Frontal cortex (tissue), 4 donors: ENCODE measurements around the gene FBXL7. TPM values are rescaled to one million over a fixed set of nuclear protein-coding genes. Genes with fewer than 3 reads are reported as not detected.

Source experiments
- DNase-seq, 2 donors: peaks; one replicate each; pipeline ENCODE4 v3.0.0; 2012; ENCODE audit warnings: low spot score in 2 of 2
- FAIRE-seq: peaks from 2 replicates; lab custom pipeline; 2012; peaks lifted over from hg19 to GRCh38; lab: Jason Lieb, UNC
- total RNA-seq: library from RNA; depleted of rRNA; stranded (reverse); fragments of >200 nt; gene quantifications from one replicate; pipeline ENCODE4 v1.2.3, GENCODE V29; 2014
- donor health status: control.
- donor health status: control.
- donor health status: control.

Gene FBXL7
- total RNA-seq, result 1.2 TPM

GRCh38 chr5:15499528-15500324 is at the start of gene FBXL7:
Gene FBXL7 (plus strand): TSS chr5:15500180.
- DNase-seq (peak; percentile 70 to 77), FAIRE-seq (no peak)

GRCh38 chr5:15450473-15450872 is 49.5 kb upstream of the FBXL7 start:
- DNase-seq (no peak), FAIRE-seq (no peak)

- no peak for FAIRE-seq
- DNase-seq, result no peak
Observed at GRCh38 chr5:15450949-15451348, 49.0 kb upstream of the FBXL7 start.

DNA sequence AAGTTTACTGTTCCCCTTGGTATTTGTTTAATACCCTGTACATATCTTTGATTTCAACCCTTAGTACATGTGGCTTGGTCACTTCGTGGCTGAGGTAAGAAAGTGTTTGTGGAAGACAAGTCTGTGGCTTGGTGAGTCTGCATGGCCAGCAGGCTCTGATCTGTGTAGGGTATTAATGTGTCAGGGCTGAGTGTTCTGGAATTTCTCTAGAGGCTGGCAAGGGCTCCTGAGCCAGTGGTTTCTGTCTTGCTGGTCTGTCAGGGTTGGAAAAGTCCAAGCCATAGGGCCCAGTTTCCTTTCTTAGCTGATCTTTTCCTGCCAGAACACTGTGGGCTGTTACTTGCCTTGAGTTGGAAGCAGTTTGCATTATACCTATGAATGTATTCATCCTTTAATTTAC is 48.0 kb upstream of the FBXL7 start:
- FAIRE-seq (no peak), DNase-seq (no peak)

- DNase-seq, result no peak
- FAIRE-seq, result no peak
Observed at GRCh38 chr5:15452781-15453180, 47.2 kb upstream of the FBXL7 start.

DNA sequence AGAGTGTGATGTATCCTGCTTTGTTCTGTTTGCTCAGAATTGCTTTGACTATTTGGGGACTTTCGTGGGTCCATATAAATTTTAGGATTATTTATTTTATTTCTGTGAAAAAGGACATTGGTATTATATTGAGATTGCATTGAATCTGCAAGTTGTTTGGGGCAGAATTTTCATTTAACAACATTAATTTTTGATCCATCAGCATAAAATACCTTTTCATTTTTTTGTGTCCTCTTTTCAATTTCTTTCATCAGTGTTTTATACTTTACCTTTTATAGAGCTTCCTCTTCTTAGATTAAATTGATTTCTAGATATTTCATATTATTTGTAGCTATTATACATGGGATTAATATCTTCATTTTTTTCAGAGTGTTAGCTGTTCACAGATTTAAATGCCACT is 40.8 kb upstream of the FBXL7 start:
- FAIRE-seq, result no peak

DNA sequence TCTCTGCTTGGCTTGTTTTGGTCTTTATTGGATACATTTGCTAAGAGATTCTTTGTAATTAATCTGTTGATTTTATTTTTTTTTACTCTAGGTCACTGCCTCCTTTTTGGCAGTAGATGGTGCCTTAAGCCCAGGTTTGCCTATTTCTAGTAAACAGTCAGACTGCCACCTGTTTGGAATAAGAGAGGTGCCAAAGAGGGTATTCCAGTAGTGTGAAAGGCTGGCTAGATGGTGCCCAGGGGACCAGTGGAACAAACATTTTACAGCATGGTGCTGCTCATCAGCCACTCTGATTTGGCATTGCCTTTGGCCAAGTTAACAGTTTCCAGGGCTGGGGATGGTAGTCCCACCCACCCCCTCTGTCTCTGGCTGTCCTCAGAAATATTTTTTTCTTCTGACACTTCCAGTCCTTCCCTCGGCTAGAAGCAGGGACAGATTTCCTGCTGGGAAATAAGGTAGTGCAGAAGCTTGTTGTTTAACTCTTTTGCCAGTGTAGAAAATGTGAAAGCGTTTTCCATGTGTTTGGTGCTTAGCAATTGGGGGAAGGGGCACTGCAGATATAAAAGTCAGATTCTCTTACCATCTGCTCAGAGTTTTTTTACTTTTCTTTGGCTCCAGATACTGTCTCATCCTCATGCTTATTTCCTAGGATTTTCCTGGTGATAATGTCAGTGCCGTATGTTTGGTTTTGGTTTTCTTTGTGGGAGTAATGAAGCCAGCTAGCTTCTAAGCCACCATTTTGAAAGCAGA is 36.6 kb upstream of the FBXL7 start:
- DNase-seq, result no peak
- FAIRE-seq, result no peak

More for the DNA sequence above, 40.8 kb upstream of the FBXL7 start:
- DNase-seq, result no peak

- DNase-seq, result no peak
- no peak for FAIRE-seq
Observed at GRCh38 chr5:15472116-15472515, 27.9 kb upstream of the FBXL7 start.

GRCh38 chr5:15474143-15474719 is 25.7 kb upstream of the FBXL7 start:
- FAIRE-seq, result no peak

GRCh38 chr5:15475367-15475766 is 24.6 kb upstream of the FBXL7 start:
- DNase-seq, result no peak
- FAIRE-seq, result no peak

More at GRCh38 chr5:15474143-15474719, 25.7 kb upstream of the FBXL7 start:
- no peak for DNase-seq

- no peak for FAIRE-seq
- DNase-seq, result no peak
Observed at GRCh38 chr5:15476977-15477376, 23.0 kb upstream of the FBXL7 start.

GRCh38 chr5:15480436-15480835 is 19.5 kb upstream of the FBXL7 start:
- no peak for FAIRE-seq
- no peak for DNase-seq

DNA sequence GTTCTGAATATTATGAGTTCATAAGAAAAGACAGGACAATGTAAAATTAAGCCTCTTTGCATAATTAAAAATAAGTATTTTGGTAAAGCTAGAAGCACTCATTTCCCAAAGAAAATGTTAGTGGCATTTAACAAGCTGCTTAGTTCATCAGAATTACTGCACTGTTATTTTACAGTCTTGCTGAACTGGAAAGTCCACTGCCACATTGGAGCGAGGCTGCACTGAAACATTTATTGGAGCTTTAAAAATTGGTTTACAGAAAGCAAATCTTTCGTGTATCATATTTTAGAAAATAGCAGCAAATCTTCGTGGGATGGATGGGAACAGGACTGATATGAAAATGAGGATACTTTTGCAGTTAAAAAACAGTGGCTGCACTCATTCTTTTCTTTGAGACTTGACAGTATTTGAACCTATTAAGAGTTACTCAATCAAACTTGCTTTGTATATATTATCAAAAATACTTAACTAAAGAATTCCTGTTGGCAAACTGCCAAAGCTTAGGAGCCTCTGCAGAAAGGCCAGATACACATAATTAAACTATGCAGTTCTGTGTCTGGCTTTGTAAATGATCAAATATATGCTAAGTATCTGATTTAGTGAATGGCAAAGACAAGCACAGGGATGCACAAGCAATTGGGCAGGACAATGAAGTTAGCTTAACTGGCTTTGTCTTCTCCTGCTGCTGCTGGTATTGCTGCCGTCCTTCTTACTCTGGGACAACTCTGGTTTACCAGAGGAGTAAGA is 16.5 kb upstream of the FBXL7 start:
- DNase-seq (no peak), FAIRE-seq (no peak)

DNA sequence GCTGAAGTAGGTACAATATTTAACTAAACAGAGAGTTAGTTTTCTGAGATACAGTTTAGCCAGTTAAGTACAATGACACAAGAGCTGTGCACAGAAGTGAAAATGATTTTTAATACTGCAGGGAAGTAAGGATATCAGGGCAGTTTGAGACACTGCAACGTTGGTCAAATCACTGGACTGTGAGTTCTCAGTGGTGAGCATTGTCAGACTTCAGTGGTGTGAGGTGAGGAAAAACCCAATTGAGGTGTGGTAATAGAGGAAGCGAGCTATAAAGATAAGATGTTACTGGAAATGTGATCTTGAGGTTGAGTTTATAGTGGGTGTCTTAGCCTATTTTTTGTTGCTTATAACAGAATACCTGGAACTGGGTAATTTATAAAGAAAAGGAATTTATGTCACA is 12.8 kb upstream of the FBXL7 start:
- DNase-seq (no peak), FAIRE-seq (no peak)

- FAIRE-seq (no peak), DNase-seq (no peak)
Observed at GRCh38 chr5:15489571-15490235, 10.3 kb upstream of the FBXL7 start.

DNA sequence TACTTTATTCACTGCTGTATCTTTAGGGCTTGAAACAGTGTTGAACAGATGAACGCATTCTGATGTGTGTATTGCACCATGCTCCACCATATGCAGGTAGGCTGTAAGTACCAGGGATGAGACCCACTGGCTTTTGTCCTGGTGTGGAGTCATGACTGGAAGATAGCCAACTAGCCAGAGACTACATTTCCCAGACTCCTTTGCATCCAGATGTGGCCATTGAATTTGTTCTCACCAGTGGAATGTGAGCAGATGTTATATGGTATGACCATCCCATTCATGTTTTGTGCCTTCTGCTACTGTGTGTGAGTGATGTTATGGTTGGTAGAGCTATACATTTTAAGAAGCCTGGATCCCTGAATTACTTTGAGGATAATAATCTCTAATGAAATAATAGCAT is 7.4 kb upstream of the FBXL7 start:
- DNase-seq, result no peak
- FAIRE-seq, result no peak

GRCh38 chr5:15493501-15493900 is 6.5 kb upstream of the FBXL7 start:
- DNase-seq (no peak), FAIRE-seq (no peak)

GRCh38 chr5:15495026-15495425 is 5.0 kb upstream of the FBXL7 start:
- FAIRE-seq (no peak), DNase-seq (no peak)

GRCh38 chr5:15496886-15497285 is 3.1 kb upstream of the FBXL7 start:
- DNase-seq, result no peak
- no peak for FAIRE-seq
